Activated CD4-positive, alpha-beta T cell treated with anti-CD3 and anti-CD28 coated beads, Interleukin-2, amount 10 ng/mL, durations not matched to agents 24 days and 14 days (primary cell): Measurements from ENCODE around the gene TSPAN6. TPM values are rescaled to one million over a fixed set of nuclear protein-coding genes. Genes with fewer than 3 reads are reported as not detected.

Source experiments
- DNase-seq: peaks from one replicate; pipeline ENCODE4 v3.0.0; 2022
- H3K27ac Mint-ChIP-seq: one replicate; pipeline ENCODE4 v1.8.0; 2022; ENCODE audit warnings: mild to moderate bottlenecking, mixed read lengths
- H3K27me3 Mint-ChIP-seq: one replicate; pipeline ENCODE4 v1.8.0; 2022; ENCODE audit warnings: mixed read lengths
- H3K36me3 Mint-ChIP-seq: one replicate; pipeline ENCODE4 v1.8.0; 2022; ENCODE audit warnings: low read depth, mild to moderate bottlenecking, mixed read lengths
- H3K4me1 Mint-ChIP-seq: one replicate; pipeline ENCODE4 v1.8.0; 2021; ENCODE audit warnings: mixed read lengths
- H3K4me3 Mint-ChIP-seq: one replicate; pipeline ENCODE4 v1.8.0; 2022; ENCODE audit warnings: mild to moderate bottlenecking, moderate library complexity, mixed read lengths
- H3K9me3 Mint-ChIP-seq: one replicate; pipeline ENCODE4 v1.8.0; 2021; ENCODE audit warnings: mixed read lengths
- intact Hi-C: fragments of 100-400 bp; cut with micrococcal nuclease; formaldehyde crosslinking; loops from one replicate; pipeline ENCODE4 v1.15.1; 2023
- total RNA-seq: library from RNA; stranded (reverse); gene quantifications from 2 replicates; pipeline ENCODE4 v1.2.3, GENCODE V29; 2022

The TSPAN6 gene
- total RNA-seq, 1 donor from 2014 or later = not detected

- Mint-ChIP-seq H3K4me1 (no peaks in the 10 kb centered on the region), H3K4me3 (no peak overlapping the region), H3K36me3 (no peaks in the 10 kb centered on the region), H3K9me3 (no peaks in the 10 kb centered on the region), H3K27me3 (no peaks in the 10 kb centered on the region), H3K27ac (no peak overlapping the region)
- intact Hi-C loops = no loop called here
- no peak for DNase-seq
These were observed 23.0 kb upstream of the TSPAN6 start for GRCh38 chrX:100659431-100660137.

- Mint-ChIP-seq H3K36me3 (no peaks in the 10 kb centered on the region), H3K4me3 (no peak overlapping the region), H3K27ac (no peak overlapping the region)
These were observed 22.4 kb upstream of the TSPAN6 start for GRCh38 chrX:100658941-100659381.

GRCh38 chrX:100654261-100654660, 17.7 kb upstream of the TSPAN6 start:
- no peaks in the 10 kb centered on the region for H3K27me3 Mint-ChIP-seq
- H3K27ac Mint-ChIP-seq = no peak overlapping the region
- no peaks in the 10 kb centered on the region for H3K9me3 Mint-ChIP-seq
- H3K4me3 Mint-ChIP-seq = no peak overlapping the region
- no peaks in the 10 kb centered on the region for H3K4me1 Mint-ChIP-seq
- H3K36me3 Mint-ChIP-seq = no peaks in the 10 kb centered on the region
- no peak for DNase-seq
- intact Hi-C loops = no loop called here

More at GRCh38 chrX:100658941-100659381, 22.4 kb upstream of the TSPAN6 start:
- H3K4me1 Mint-ChIP-seq = no peaks in the 10 kb centered on the region
- H3K27me3 Mint-ChIP-seq = no peaks in the 10 kb centered on the region
- DNase-seq = no peak
- H3K9me3 Mint-ChIP-seq = no peaks in the 10 kb centered on the region
- intact Hi-C loops = no loop called here

- no peak overlapping the region for H3K4me3 Mint-ChIP-seq
- H3K4me1 Mint-ChIP-seq = no peaks in the 10 kb centered on the region
- H3K27me3 Mint-ChIP-seq = no peaks in the 10 kb centered on the region
- no peak overlapping the region for H3K27ac Mint-ChIP-seq
- H3K9me3 Mint-ChIP-seq = no peaks in the 10 kb centered on the region
- DNase-seq = no peak
- intact Hi-C loops = no loop called here
- H3K36me3 Mint-ChIP-seq = no peaks in the 10 kb centered on the region
These were observed 15.7 kb upstream of the TSPAN6 start for GRCh38 chrX:100652266-100652665.

GRCh38 chrX:100650841-100651240, 14.2 kb upstream of the TSPAN6 start:
- no peaks in the 10 kb centered on the region for H3K36me3 Mint-ChIP-seq
- H3K4me1 Mint-ChIP-seq = no peaks in the 10 kb centered on the region
- intact Hi-C loops = no loop called here
- H3K27ac Mint-ChIP-seq = no peak overlapping the region
- no peaks in the 10 kb centered on the region for H3K9me3 Mint-ChIP-seq
- no peak overlapping the region for H3K4me3 Mint-ChIP-seq
- no peaks in the 10 kb centered on the region for H3K27me3 Mint-ChIP-seq
- no peak for DNase-seq

GRCh38 chrX:100649550-100650356, 13.1 kb upstream of the TSPAN6 start:
- Mint-ChIP-seq H3K9me3 (no peaks in the 10 kb centered on the region), H3K4me1 (no peaks in the 10 kb centered on the region), H3K27me3 (no peaks in the 10 kb centered on the region), H3K27ac (no peak overlapping the region), H3K36me3 (no peaks in the 10 kb centered on the region), H3K4me3 (no peak overlapping the region)
- no peak for DNase-seq
- intact Hi-C loops = no loop called here

GRCh38 chrX:100648458-100649417, 12.1 kb upstream of the TSPAN6 start:
- Mint-ChIP-seq H3K27ac (no peak overlapping the region), H3K27me3 (no peaks in the 10 kb centered on the region), H3K4me3 (no peak overlapping the region), H3K4me1 (no peaks in the 10 kb centered on the region), H3K36me3 (no peaks in the 10 kb centered on the region), H3K9me3 (no peaks in the 10 kb centered on the region)
- intact Hi-C loops = no loop called here
- DNase-seq = no peak

GRCh38 chrX:100647739-100648138, 11.1 kb upstream of the TSPAN6 start:
- H3K4me1 Mint-ChIP-seq = no peaks in the 10 kb centered on the region
- no peaks in the 10 kb centered on the region for H3K36me3 Mint-ChIP-seq
- no peaks in the 10 kb centered on the region for H3K9me3 Mint-ChIP-seq

GRCh38 chrX:100647095-100647494, 10.5 kb upstream of the TSPAN6 start:
- no peaks in the 10 kb centered on the region for H3K27me3 Mint-ChIP-seq
- H3K27ac Mint-ChIP-seq = no peak overlapping the region
- H3K36me3 Mint-ChIP-seq = no peaks in the 10 kb centered on the region
- H3K4me3 Mint-ChIP-seq = no peak overlapping the region
- no peak for DNase-seq
- no peaks in the 10 kb centered on the region for H3K9me3 Mint-ChIP-seq
- no peaks in the 10 kb centered on the region for H3K4me1 Mint-ChIP-seq
- intact Hi-C loops = no loop called here

More at GRCh38 chrX:100647739-100648138, 11.1 kb upstream of the TSPAN6 start:
- Mint-ChIP-seq H3K27ac (no peak overlapping the region), H3K4me3 (no peak overlapping the region), H3K27me3 (no peaks in the 10 kb centered on the region)
- no peak for DNase-seq
- intact Hi-C loops = no loop called here

- H3K27me3 Mint-ChIP-seq = no peaks in the 10 kb centered on the region
- H3K9me3 Mint-ChIP-seq = no peaks in the 10 kb centered on the region
- H3K27ac Mint-ChIP-seq = no peak overlapping the region
- H3K36me3 Mint-ChIP-seq = no peaks in the 10 kb centered on the region
- intact Hi-C loops = no loop called here
- DNase-seq = no peak
- no peaks in the 10 kb centered on the region for H3K4me1 Mint-ChIP-seq
- H3K4me3 Mint-ChIP-seq = no peak overlapping the region
These were observed 8.5 kb upstream of the TSPAN6 start for GRCh38 chrX:100645106-100645505.

- H3K4me3 Mint-ChIP-seq = no peak within 1 kb of the TSS
- DNase-seq = no peak
- peaks cover 5% of the 10 kb centered on the region for H3K27me3 Mint-ChIP-seq
- no peak within 1 kb of the TSS for H3K27ac Mint-ChIP-seq
- intact Hi-C loops = no loop called here
- no peaks in the 10 kb centered on the region for H3K9me3 Mint-ChIP-seq
- no peaks in the 10 kb centered on the region for H3K36me3 Mint-ChIP-seq
- H3K4me1 Mint-ChIP-seq = no peaks in the 10 kb centered on the region
These were observed 7.6 kb upstream of the TSPAN6 start, which contains the start of gene SRPX2 for GRCh38 chrX:100643956-100644860. Gene SRPX2 (plus strand): TSS chrX:100644199. CDS start chrX:100646323, 2,124 bp downstream.

GRCh38 chrX:100643212-100643611, 6.6 kb upstream of the TSPAN6 start:
- no peaks in the 10 kb centered on the region for H3K9me3 Mint-ChIP-seq
- intact Hi-C loops = no loop called here
- peaks cover 9% of the 10 kb centered on the region for H3K27me3 Mint-ChIP-seq

GRCh38 chrX:100642290-100642689, 5.7 kb upstream of the TSPAN6 start:
- Mint-ChIP-seq H3K27me3 (peaks cover 9% of the 10 kb centered on the region), H3K27ac (no peak overlapping the region), H3K4me3 (no peak overlapping the region), H3K36me3 (no peaks in the 10 kb centered on the region), H3K9me3 (no peaks in the 10 kb centered on the region), H3K4me1 (no peaks in the 10 kb centered on the region)
- no peak for DNase-seq
- intact Hi-C loops = no loop called here

More at GRCh38 chrX:100643212-100643611, 6.6 kb upstream of the TSPAN6 start:
- Mint-ChIP-seq H3K36me3 (no peaks in the 10 kb centered on the region), H3K27ac (no peak overlapping the region), H3K4me3 (no peak overlapping the region), H3K4me1 (no peaks in the 10 kb centered on the region)
- no peak for DNase-seq
